ENCODE measurements around the gene OR13J1.

OR13J1 gene

GRCh38 chr9:35859310-35859989, 10.8 kb downstream of the OR13J1 start:
- DNase-seq (ENCODE audit: low read depth in 2 of 2) = no peak

DNA sequence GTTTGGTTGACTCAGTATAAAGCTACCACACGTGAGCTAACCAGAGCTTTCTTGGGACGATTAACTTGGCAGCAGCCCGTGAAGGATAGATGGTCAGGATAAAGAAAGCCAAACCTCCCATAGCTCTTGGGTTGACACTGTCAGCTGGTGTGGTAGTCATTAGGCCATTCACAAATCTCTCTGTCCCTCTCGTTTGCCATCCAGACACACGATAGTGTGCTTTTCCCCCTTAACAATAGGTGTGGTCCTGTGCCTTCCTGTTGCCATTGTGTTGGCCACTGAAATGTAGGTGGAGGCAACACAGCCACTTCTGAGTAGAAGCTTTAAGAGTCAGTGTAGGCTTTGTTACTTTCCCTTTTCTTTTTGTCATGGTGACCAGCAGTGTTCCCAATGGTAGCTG, 11.7 kb downstream of the OR13J1 start:
- no peak for DNase-seq (ENCODE audit: low read depth in 2 of 2)

DNA sequence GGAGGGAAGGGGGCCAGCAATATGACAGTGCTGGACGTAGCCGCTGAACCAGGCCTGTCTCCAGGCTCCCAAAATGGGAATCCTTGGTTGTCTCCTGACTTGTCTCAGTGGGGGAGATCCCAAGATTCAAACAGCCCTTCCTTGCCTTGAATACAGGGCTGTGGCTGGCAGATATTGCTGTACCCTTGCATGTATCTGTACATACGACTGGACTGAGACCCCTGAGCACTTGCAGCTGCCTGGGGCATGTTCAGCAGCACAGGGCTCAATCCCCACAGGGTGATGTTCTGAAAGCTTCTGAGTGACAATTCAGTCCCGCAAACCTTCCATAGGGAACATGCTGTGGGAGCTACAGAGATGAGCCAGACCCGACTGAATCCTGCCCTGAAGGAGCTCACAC, 13.3 kb downstream of the OR13J1 start:
- no peak for DNase-seq (ENCODE audit: low read depth in 2 of 2)

DNA sequence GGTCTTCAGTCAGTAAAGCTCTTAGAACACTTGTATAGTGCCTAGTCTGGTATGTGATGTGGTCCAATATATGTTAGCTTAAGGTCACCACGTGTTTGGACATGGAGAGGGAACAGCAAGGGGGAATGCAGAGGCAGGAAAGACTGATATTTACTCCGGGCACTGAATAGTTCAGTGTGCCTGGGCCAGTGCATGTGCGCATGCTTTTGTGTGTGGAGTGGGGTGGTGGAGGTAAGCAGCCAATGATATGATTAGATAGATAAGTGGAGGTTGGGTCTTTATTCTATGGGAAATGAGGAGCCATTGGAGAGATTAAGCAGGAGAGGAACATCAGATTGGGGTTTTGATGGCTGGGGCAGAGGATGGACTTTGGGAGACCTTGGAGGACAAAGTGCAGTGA, 14.0 kb downstream of the OR13J1 start:
- DNase-seq (ENCODE audit: low read depth in 2 of 2) = no peak

GRCh38 chr9:35854091-35854762, 16.0 kb downstream of the OR13J1 start:
- DNase-seq (ENCODE audit: low read depth in 2 of 2) = no peak

DNA sequence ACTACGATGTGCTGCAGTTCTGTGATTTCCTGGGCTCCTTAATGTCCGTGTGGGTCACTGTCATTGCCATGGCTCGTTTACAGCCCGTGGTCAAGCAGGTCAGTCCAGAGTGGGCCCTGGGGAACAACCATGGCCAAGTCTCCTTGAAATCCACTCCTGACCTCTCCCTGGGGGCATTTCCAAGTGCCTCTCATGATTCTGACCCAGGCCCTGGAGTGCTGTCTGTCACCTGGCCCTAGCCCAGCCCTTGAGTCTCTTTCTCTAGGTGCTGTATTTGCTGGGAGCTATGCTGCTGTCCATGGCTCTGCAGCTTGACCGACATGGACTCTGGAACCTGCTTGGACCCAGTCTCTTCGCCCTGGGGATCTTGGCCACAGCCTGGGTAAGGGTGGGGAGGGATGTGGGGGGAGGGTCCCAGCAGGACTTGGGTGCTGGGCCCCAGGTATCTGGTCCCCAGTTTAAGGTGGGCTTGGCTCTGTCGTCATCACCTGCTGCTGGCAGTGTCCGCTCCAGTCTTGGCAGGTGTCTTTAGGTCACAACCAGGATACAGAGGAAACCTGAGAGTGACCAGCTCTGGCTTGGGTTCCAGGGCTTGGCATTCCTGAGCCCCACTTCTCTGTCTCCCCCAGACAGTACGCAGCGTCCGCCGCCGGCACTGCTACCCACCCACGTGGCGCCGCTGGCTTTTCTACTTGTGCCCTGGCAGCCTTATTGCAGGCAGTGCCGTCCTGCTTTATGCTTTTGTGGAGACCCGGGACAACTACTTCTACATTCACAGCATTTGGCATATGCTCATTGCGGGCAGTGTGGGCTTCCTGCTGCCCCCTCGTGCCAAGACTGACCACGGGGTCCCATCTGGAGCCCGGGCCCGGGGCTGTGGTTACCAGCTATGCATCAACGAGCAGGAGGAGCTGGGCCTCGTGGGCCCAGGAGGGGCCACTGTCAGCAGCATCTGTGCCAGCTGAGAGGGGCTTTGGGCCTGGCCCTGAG, 17.0 kb downstream of the OR13J1 start:
- no peak for DNase-seq (ENCODE audit: low read depth in 2 of 2)

GRCh38 chr9:35852267-35852815, 17.9 kb downstream of the OR13J1 start:
- no peak for DNase-seq (ENCODE audit: low read depth in 2 of 2)

DNA sequence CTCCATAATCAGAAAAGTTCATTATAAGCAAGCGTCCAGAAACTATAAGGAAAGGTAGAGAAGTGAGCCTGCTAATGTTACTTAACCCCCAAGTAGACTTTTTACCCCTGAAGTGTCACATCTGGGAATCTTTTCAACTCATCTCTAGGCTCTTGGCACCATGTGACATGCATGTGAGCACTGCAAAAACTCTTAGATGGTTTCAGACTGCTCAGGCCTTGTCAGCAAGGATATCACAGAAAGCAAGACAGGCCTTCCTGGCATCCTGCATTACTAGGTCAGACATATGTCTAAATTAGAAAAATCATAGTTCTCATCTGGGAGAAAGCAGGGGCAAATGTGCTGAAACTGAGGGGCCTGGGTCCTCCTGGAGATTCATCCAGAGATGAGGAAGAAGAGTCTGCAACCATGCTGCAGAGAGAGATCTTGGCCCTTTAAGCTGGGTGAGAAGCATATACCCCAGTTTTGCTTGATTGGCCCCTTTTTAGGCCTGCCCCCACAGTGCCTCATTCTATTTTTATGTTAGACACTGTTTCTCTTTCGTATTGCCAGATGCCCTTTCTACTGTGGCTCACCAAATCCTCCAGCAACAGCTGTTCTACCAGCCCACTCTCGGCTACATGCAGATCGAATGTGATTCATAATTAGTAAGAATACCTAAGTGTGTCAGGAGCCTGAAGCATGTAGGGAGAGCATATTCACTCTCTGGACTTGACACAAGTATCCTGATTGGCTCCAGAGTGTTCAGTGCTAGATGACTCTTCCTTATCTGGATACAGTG, 22.2 kb downstream of the OR13J1 start:
- no peak for DNase-seq (ENCODE audit: low read depth in 2 of 2)

GRCh38 chr9:35845824-35846771, 24.1 kb downstream of the OR13J1 start:
- no peak for DNase-seq (ENCODE audit: low read depth in 2 of 2)

DNA sequence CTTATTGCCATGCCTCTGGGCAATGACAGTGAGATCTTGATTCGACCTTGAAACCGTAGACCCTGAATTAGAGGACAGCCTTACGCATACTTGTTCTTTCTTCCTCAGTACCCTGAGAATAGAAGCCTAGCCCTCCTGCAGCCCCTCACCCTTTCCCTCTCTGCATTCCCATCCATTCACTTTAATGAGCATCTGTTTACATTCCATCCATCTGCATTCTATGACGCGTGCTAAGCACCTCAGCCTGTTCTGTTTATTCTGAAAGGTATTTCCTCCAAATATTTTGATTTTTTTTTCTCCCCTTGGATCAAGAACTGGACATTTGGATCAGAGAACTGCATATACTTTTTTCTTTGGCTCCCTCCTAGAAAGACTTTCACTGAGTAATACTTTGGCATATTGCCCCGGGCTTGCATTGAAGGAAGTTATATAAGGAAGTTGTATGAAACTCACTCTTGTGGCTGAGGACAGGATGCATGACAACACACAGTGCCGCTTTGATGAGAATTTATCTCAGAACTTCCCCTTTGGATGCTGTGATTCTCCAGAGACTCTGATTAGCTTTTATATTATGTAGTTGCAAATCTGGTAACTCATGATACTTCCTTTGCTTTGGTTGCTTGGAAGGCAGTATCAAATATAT, 25.5 kb downstream of the OR13J1 start:
- no peak for DNase-seq (ENCODE audit: low read depth in 2 of 2)

DNA sequence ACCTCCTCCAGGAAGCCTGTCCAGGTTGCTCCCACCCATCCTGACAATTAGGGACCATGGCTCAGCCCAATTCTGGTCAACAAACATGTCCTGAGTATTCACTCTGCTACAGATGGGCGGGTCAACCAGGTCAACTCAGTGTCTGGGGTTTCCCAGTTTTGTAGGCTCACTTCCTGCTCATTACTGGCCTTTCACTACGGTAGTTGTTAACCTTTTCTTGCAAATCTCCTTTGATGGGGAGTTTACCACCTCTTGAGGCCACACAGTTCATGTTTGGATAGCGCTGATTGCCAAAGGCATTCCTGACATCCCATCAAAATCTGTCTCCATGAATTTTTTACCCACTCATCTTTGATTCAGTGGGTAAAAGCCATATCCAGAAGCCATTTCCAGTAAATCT, 27.4 kb downstream of the OR13J1 start:
- DNase-seq (ENCODE audit: low read depth in 2 of 2) = no peak

GRCh38 chr9:35842020-35842745, 28.0 kb downstream of the OR13J1 start:
- DNase-seq (ENCODE audit: low read depth in 2 of 2) = no peak

GRCh38 chr9:35841645-35841900, 28.6 kb downstream of the OR13J1 start:
- no peak for DNase-seq (ENCODE audit: low read depth in 2 of 2)

- DNase-seq (ENCODE audit: low read depth in 2 of 2) = no peak
Observed at GRCh38 chr9:35840881-35841644, 29.1 kb downstream of the OR13J1 start.

DNA sequence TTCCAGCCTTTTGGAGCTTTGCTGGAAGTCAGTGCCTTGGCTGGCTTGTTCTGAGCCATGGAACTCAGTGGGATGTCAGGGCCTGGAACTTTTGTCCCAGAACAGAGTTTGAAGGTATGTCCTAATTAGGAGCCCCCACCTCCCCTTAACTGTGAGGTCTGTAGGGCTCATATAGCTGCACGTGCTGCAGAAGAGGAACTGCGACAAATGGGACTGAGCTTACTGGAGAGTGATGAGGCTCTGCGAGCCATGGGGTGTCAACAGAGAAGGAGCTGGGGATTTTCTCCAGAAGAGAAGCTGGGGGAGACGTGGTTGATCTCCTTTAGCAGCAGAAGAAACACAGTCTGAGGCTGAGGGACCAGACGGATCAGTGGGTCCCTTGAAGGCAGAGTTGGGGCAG, 30.3 kb downstream of the OR13J1 start:
- DNase-seq (ENCODE audit: low read depth in 2 of 2) = no peak

GRCh38 chr9:35836595-35836994, 33.6 kb downstream of the OR13J1 start:
- DNase-seq (ENCODE audit: low read depth in 2 of 2) = no peak

DNA sequence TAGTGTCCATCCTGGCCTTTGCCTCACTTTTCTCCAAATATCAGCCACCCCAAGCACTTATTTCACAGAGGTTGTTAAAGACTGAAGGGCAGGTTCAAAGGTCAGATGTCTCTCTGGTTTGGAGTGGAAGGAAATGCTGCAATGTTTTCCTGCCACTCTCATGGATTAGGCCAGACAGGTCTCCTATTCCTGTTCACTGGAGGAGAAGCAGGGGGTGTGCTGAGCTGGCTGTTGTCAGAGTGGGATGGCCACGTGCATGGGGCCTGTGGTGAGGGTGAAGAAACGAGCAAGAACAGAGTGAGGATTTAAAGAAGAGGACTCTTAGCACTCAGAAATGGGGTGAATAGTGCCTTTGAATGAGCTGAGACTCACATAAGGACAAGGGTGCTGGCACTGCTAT, 34.4 kb downstream of the OR13J1 start:
- DNase-seq (ENCODE audit: low read depth in 2 of 2) = no peak

GRCh38 chr9:35835216-35835632, 35.0 kb downstream of the OR13J1 start:
- no peak for DNase-seq (ENCODE audit: low read depth in 2 of 2)

Measured in stimulated activated CD8-positive, alpha-beta memory T cell treated with anti-CD3 and anti-CD28 coated beads, Interleukin-15, amount 100 ng/mL, for 4 hours (primary cell).